Esophagus muscularis mucosa (tissue), 4 donors: ENCODE results near the gene INPP4B. TPM values are rescaled to one million over a fixed set of nuclear protein-coding genes. Genes with fewer than 3 reads are reported as not detected.

Experiments
- DNase-seq: peaks from one replicate; pipeline ENCODE4 v3.0.0-alpha.2; 2017; ENCODE audit errors: extremely low spot score
- H3K27ac ChIP-seq, 4 donors: fragments of 200-600 bp; sonication (generic); replicated peaks in 1 of 4; 1 replicate in 3 of 4; 2 replicates in 1 of 4; pipeline ENCODE4 v1.5.1; 2016 to 2019; ENCODE audit warnings: mild to moderate bottlenecking in 1 of 4
- H3K27me3 ChIP-seq, 4 donors: fragments of 200-600 bp; sonication (generic); one replicate each; pipeline versions ENCODE4 v1.5.1 to v1.6.0; 2016 to 2019
- H3K36me3 ChIP-seq, 4 donors: fragments of 200-600 bp; sonication (generic); one replicate each; pipeline ENCODE4 v1.5.1; 2016 to 2019
- H3K4me1 ChIP-seq, 4 donors: fragments of 200-600 bp; sonication (generic); one replicate each; pipeline ENCODE4 v1.5.1; 2016 to 2019
- H3K4me3 ChIP-seq, 4 donors: fragments of 200-600 bp; sonication (generic); 1 replicate in 2 of 4; 2 replicates in 2 of 4; pipeline ENCODE4 v1.5.1; 2016 to 2019; ENCODE audit warnings: mild to moderate bottlenecking in 4 of 4, moderate library complexity in 1 of 4
- H3K9me3 ChIP-seq, 4 donors: fragments of 200-600 bp; sonication (generic); 1 replicate in 3 of 4; 2 replicates in 1 of 4; pipeline ENCODE4 v1.5.1; 2016 to 2019
- CTCF ChIP-seq, 3 experiments: fragments of 200-600 bp in 2 of 3; fragments of 450-650 bp in 1 of 3; sonication (generic) in 2 of 3; IDR thresholded peaks; one replicate each; pipeline ENCODE4 v1.5.1; 2017 to 2019; ENCODE audit warnings: antibody characterized with exemption in 3 of 3, mild to moderate bottlenecking in 2 of 3, moderate library complexity in 1 of 3
- EP300 ChIP-seq: sonication (generic); formaldehyde crosslinking; IDR thresholded peaks from one replicate; pipeline ENCODE4 v1.6.1; 2017; ENCODE audit warnings: antibody characterized with exemption
- POLR2A ChIP-seq: fragments of 450-650 bp; IDR thresholded peaks from one replicate; pipeline ENCODE4 v1.6.1; 2017; ENCODE audit warnings: antibody characterized with exemption, moderate library complexity, mild to moderate bottlenecking, low read depth
- POLR2AphosphoS5 ChIP-seq, 2 donors: sonication (generic); formaldehyde crosslinking; IDR thresholded peaks; one replicate each; pipeline ENCODE4 v1.6.1; 2017; ENCODE audit warnings: antibody characterized with exemption in 2 of 2
- WGBS: methylation state at CpG from one replicate; pipeline ENCODE4 v1.1.5; 2018; 5-methylcytosine and 5-hydroxymethylcytosine counted together
- intact Hi-C: fragments of 100-400 bp; cut with DNase I; formaldehyde crosslinking; loops from one replicate; pipeline ENCODE4 v1.15.1; 2023
- total RNA-seq, 4 donors: library from RNA; depleted of rRNA; stranded (reverse); fragments of >200 nt; gene quantifications; one replicate each; pipeline versions ENCODE4 v1.1.0 to v1.2.1, GENCODE V29; 2016

Gene INPP4B
- total RNA-seq, 4 donors from 2014 or later, result 12.7 to 23.4 (median 15.9) TPM

DNA sequence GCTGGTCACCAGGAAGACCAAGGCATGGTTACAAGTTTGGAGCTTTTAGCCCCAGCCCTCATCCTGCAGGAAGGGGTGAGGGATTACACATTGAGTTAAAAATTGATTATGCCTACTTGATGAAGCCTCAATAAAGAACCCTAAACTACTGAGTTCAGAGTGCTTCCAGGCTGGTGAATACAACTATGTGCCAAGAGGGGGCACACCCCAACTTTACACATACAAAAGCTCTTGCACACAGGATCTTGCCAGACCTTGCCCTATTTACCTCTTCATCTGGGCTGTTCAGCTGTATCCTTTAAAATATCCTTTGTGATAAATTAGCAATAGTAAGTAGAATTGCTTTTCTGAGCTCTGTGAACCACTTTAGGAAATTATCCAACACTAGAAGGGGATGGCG, 489.3 kb downstream of the INPP4B start:
- Histone ChIP-seq H3K27ac (no peak overlapping the region), H3K36me3 (no peaks in the 10 kb centered on the region), H3K4me1 (peaks cover 31 to 40% (median 35%) of the 10 kb centered on the region in 4 donors), H3K9me3 (no peaks in the 10 kb centered on the region), H3K4me3 (no peak overlapping the region), H3K27me3 (no peaks in the 10 kb centered on the region)
- TF ChIP-seq POLR2AphosphoS5 (IDR thresholded peaks at IDR 0.05) (no peak), EP300 (no peak), CTCF (IDR thresholded peaks at IDR 0.05) (no peak), POLR2A (no peak)
- DNase-seq, result no peak
- WGBS, result 100% methylated on average over 1 of the region's 1 CpG
- intact Hi-C loops, result loop anchor here (5.0 to 10.0 kb wide), 4 partner anchors 208 to 728 kb away; partner anchors contain the start of gene INPP4B

DNA sequence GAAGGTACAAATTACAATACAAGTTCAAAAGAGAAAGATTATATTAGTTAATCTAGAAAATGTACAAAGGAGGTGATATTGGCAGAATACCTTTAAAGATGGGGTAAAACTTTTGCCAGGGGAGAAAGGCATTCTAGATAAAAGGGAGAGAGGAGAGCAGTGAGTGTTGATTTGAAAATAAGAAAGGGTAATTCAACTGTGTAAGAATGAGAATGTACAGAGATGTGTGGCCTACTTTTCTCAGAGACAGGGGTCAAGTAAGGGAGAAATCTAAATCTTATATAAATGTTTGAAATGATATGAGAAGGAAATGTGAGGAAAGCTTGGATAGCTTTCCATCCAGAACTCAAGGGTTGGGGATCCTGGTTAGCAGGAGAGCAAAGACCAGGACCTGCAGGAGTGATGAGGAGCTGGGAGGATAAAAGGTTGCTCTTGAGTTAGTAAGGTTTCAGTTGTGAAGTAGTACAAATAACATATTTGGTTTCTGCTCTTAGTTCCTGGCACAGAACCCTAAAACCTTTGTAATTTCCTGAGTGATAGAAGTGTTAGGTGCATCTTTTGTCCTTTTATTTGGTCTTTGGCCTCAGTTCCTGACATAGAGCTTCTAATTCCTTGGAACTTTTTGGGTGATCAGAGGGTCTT, 489.9 kb downstream of the INPP4B start:
- TF ChIP-seq EP300 (no peak), POLR2A (no peak), POLR2AphosphoS5 (IDR thresholded peaks at IDR 0.05) (no peak), CTCF (IDR thresholded peaks at IDR 0.05) (no peak)
- intact Hi-C loops, result loop anchor here (5.0 to 10.0 kb wide), 4 partner anchors 209 to 729 kb away; partner anchors contain the start of gene INPP4B

DNA sequence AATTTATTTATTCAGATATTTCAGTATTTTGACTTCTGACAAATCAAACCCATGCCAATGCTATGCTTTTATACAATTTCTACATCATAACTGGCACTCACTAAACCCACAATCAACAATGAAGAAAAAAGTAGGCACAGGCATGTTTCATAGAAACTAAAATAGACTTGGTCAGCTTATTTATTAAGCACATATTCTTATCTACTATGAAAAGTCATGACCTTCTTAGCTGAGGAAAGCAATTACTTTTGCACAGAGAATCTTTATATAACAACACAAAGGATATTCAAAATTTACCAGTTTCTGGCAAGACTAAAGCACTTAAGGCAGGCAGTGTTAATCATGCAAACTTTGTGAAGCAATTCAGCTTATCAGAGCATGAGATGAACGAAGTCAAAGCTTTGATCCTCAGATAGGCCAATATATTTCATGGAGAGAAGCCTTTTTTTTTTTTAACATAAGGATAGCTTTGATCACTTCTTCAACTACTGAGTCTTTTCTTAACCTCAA, 490.6 kb downstream of the INPP4B start:
- intact Hi-C loops, result loop anchor here (5.0 to 10.0 kb wide), 4 partner anchors 209 to 729 kb away; partner anchors contain the start of gene INPP4B
- 80% methylated on average over 1 of the region's 1 CpG for WGBS

More for the DNA sequence above, 489.9 kb downstream of the INPP4B start:
- Histone ChIP-seq H3K27ac (no peak overlapping the region), H3K27me3 (no peaks in the 10 kb centered on the region), H3K36me3 (no peaks in the 10 kb centered on the region), H3K4me3 (no peak overlapping the region), H3K4me1 (peaks cover 35 to 43% (median 40%) of the 10 kb centered on the region in 4 donors), H3K9me3 (no peaks in the 10 kb centered on the region)
- DNase-seq, result no peak

GRCh38 chr4:142354794-142355420, 491.2 kb downstream of the INPP4B start:
- H3K4me1 ChIP-seq, result peaks cover 43 to 52% (median 46%) of the 10 kb centered on the region in 4 donors
- intact Hi-C loops, result loop anchor here (5.0 to 10.0 kb wide), 4 partner anchors 210 to 730 kb away; partner anchors contain the start of gene INPP4B
- TF ChIP-seq POLR2A (no peak), POLR2AphosphoS5 (IDR thresholded peaks at IDR 0.05) (no peak)
- no peak for DNase-seq
- WGBS, result 62% methylated on average over 8 of the region's 8 CpGs
- H3K4me3 ChIP-seq, result no peak overlapping the region
- no peaks in the 10 kb centered on the region for H3K27me3 ChIP-seq
- H3K9me3 ChIP-seq, result no peaks in the 10 kb centered on the region
- no peaks in the 10 kb centered on the region for H3K36me3 ChIP-seq
- H3K27ac ChIP-seq, result no peak overlapping the region

More for the DNA sequence above, 490.6 kb downstream of the INPP4B start:
- H3K4me1 ChIP-seq, result peaks cover 43 to 50% (median 46%) of the 10 kb centered on the region in 4 donors
- no peak for TF ChIP-seq POLR2AphosphoS5 (IDR thresholded peaks at IDR 0.05)
- no peak for TF ChIP-seq POLR2A
- no peak for TF ChIP-seq CTCF (IDR thresholded peaks at IDR 0.05)
- no peak for TF ChIP-seq EP300
- H3K27me3 ChIP-seq, result no peaks in the 10 kb centered on the region
- H3K9me3 ChIP-seq, result no peaks in the 10 kb centered on the region
- H3K4me3 ChIP-seq, result no peak overlapping the region
- no peak overlapping the region for H3K27ac ChIP-seq
- no peaks in the 10 kb centered on the region for H3K36me3 ChIP-seq
- DNase-seq, result no peak

- Histone ChIP-seq H3K9me3 (no peaks in the 10 kb centered on the region), H3K36me3 (no peaks in the 10 kb centered on the region), H3K4me3 (no peak overlapping the region), H3K4me1 (peaks cover 40 to 52% (median 46%) of the 10 kb centered on the region in 4 donors), H3K27me3 (no peaks in the 10 kb centered on the region), H3K27ac (no peak overlapping the region)
- no peak for DNase-seq
- whole genome bisulfite sequencing, result 86% methylated on average over 3 of the region's 3 CpGs
- intact Hi-C loops, result loop anchor here (10.0 kb wide), 3 partner anchors 211 to 731 kb away; no protein-coding TSS in a partner anchor
- TF ChIP-seq CTCF (IDR thresholded peaks at IDR 0.05) (no peak), POLR2A (no peak), EP300 (no peak), POLR2AphosphoS5 (IDR thresholded peaks at IDR 0.05) (no peak)
Measured at GRCh38 chr4:142354041-142354440, 492.1 kb downstream of the INPP4B start.
